Activated effector memory CD4-positive, alpha-beta T cell treated with Interleukin-2 at 50 U/mL for 16 hours (primary cell): ENCODE data around the gene CCDC141.

Experiments used
- DNase-seq: peaks from one replicate; pipeline ENCODE4 v3.0.0-alpha.2; 2020

CCDC141 gene

GRCh38 chr2:178905261-178905660 is 144.7 kb downstream of the CCDC141 start:
- no peak for DNase-seq

- DNase-seq, result no peak
Observed at GRCh38 chr2:178899656-178900055, 150.3 kb downstream of the CCDC141 start.

- DNase-seq, result no peak
Observed at GRCh38 chr2:178895872-178896271, 154.1 kb downstream of the CCDC141 start.

GRCh38 chr2:178895171-178895570 is 154.8 kb downstream of the CCDC141 start:
- DNase-seq, result no peak

GRCh38 chr2:178892751-178893625 is 156.9 kb downstream of the CCDC141 start:
- no peak for DNase-seq

GRCh38 chr2:178891959-178892485 is 157.9 kb downstream of the CCDC141 start:
- DNase-seq, result no peak

- peak; percentile 5 for DNase-seq
Observed at GRCh38 chr2:178891265-178891958, 158.5 kb downstream of the CCDC141 start.

- DNase-seq, result no peak
Observed at GRCh38 chr2:178886006-178886405, 163.9 kb downstream of the CCDC141 start.

- no peak for DNase-seq
Observed at GRCh38 chr2:178884440-178884839, 165.5 kb downstream of the CCDC141 start.

GRCh38 chr2:178882666-178883440 is 167.1 kb downstream of the CCDC141 start:
- no peak for DNase-seq

- DNase-seq, result no peak
Observed at GRCh38 chr2:178881075-178881474, 168.9 kb downstream of the CCDC141 start.

GRCh38 chr2:178880257-178880656 is 169.7 kb downstream of the CCDC141 start:
- no peak for DNase-seq

GRCh38 chr2:178877874-178878273 is 172.1 kb downstream of the CCDC141 start:
- no peak for DNase-seq

- DNase-seq, result no peak
Observed at GRCh38 chr2:178874529-178875240, 175.3 kb downstream of the CCDC141 start.

GRCh38 chr2:178873912-178874311 is 176.0 kb downstream of the CCDC141 start:
- no peak for DNase-seq

GRCh38 chr2:178871536-178871935 is 178.4 kb downstream of the CCDC141 start:
- DNase-seq, result no peak

GRCh38 chr2:178870703-178871102 is 179.2 kb downstream of the CCDC141 start:
- DNase-seq, result no peak

- no peak for DNase-seq
Observed at GRCh38 chr2:178865999-178866398, 183.9 kb downstream of the CCDC141 start.

- DNase-seq, result no peak
Observed at GRCh38 chr2:178865146-178865936, 184.6 kb downstream of the CCDC141 start.

GRCh38 chr2:178863856-178864620 is 185.9 kb downstream of the CCDC141 start:
- no peak for DNase-seq
